GM12878 (cell line): ENCODE results near the gene AGBL4. TPM values are rescaled to one million over a fixed set of nuclear protein-coding genes. Genes with fewer than 3 reads are reported as not detected.

Source experiments
- ATAC-seq: fragments of 200-7000 bp; cut with Tn5 transposase; 3 replicates; pipeline ENCODE4 v1.9.1; 2020; ENCODE audit warnings: mild to moderate bottlenecking, moderate library complexity
- BruUV-seq: library from RNA; stranded (reverse); fragments of 400-500 nt; replicated peaks from 2 replicates; lab custom pipeline; 2021; lab: Mats Ljungman, UMichigan
- CTCF ChIA-PET: fragments of 300-600 bp; sonication (Branson Sonifier 250); formaldehyde crosslinking; extraction: SDS; loops from one replicate; lab custom pipeline; 2021; ENCODE audit warnings: inconsistent platforms; lab: Yijun Ruan, JAX
- POLR2A ChIA-PET: fragments of 350-600 bp; formaldehyde crosslinking; extraction: SDS; loops from one replicate; lab custom pipeline; 2021; ENCODE audit warnings: inconsistent platforms; lab: Charles Lee
- RAD21 ChIA-PET: fragments of 300-600 bp; sonication (Branson Sonifier 250); formaldehyde crosslinking; loops from one replicate; lab custom pipeline; 2023; ENCODE audit warnings: antibody characterized with exemption; ENCODE audit not compliant: unreplicated experiment; lab: Charles Lee
- SMC1A ChIA-PET: fragments of 300-600 bp; sonication (Branson Sonifier 250); formaldehyde crosslinking; loops from one replicate; lab custom pipeline; 2023; ENCODE audit not compliant: unreplicated experiment, uncharacterized antibody; lab: Charles Lee
- DNase-seq: peaks from one replicate; pipeline ENCODE4 v3.0.0-alpha.2; 2011; ENCODE audit warnings: low read depth, low spot score
- FAIRE-seq: peaks from 3 replicates; lab custom pipeline; 2011; peaks lifted over from hg19 to GRCh38; lab: Jason Lieb, UNC
- H2AFZ ChIP-seq: 2 replicates; pipeline ENCODE4 v1.6.0; 2011; ENCODE audit warnings: low read depth, low read length, control low read depth; ENCODE audit not compliant: control insufficient read depth
- H3K27ac ChIP-seq: 2 replicates; pipeline ENCODE4 v1.5.1; 2011; ENCODE audit warnings: control low read depth; ENCODE audit not compliant: control insufficient read depth, insufficient read depth
- H3K27me3 ChIP-seq, 2 experiments: replicated peaks in 1 of 2; 2 replicates each; pipeline versions ENCODE4 v1.6.0 to v1.6.1; 2011; ENCODE audit warnings: low read length in 1 of 2; ENCODE audit not compliant: control insufficient read depth in 2 of 2, insufficient read depth in 2 of 2
- H3K36me3 ChIP-seq, 2 experiments: 2 replicates each; pipeline ENCODE4 v1.5.1; 2011; ENCODE audit warnings: low read length in 1 of 2; ENCODE audit not compliant: control insufficient read depth in 2 of 2, insufficient read depth in 2 of 2
- H3K4me1 ChIP-seq: 2 replicates; pipeline ENCODE4 v1.6.1; 2011; ENCODE audit warnings: mild to moderate bottlenecking, low read length, moderate library complexity, mixed read lengths; ENCODE audit not compliant: control insufficient read depth, insufficient read depth
- H3K4me2 ChIP-seq: 2 replicates; pipeline ENCODE4 v1.6.0; 2011; ENCODE audit warnings: control low read depth; ENCODE audit not compliant: control insufficient read depth, insufficient read depth
- H3K4me3 ChIP-seq: fragments of 200-600 bp; sonication (generic); 2 replicates; pipeline ENCODE4 v1.5.1; 2016
- H3K79me2 ChIP-seq: 2 replicates; pipeline ENCODE4 v1.6.0; 2011; ENCODE audit warnings: low read length; ENCODE audit not compliant: control insufficient read depth, insufficient read depth
- H3K9ac ChIP-seq: 2 replicates; pipeline ENCODE4 v1.8.0; 2011; ENCODE audit warnings: low read length, control low read depth, mixed read lengths; ENCODE audit not compliant: control insufficient read depth, insufficient read depth
- H3K9me3 ChIP-seq: replicated peaks from 3 replicates; pipeline ENCODE4 v1.5.1; 2011; ENCODE audit warnings: mild to moderate bottlenecking, low read length; ENCODE audit not compliant: control insufficient read depth, insufficient read depth
- H4K20me1 ChIP-seq: 2 replicates; pipeline ENCODE4 v1.6.0; 2011; ENCODE audit not compliant: control insufficient read depth, insufficient read depth
- IRF5 ChIP-seq: fragments of 450-650 bp; IDR thresholded peaks from 2 replicates; pipeline ENCODE4 v1.6.1; 2017; ENCODE audit warnings: borderline replicate concordance
- JUNB ChIP-seq: IDR thresholded peaks from 2 replicates; pipeline ENCODE4 v1.6.1; 2016; ENCODE audit warnings: antibody characterized with exemption, mild to moderate bottlenecking
- MTA2 ChIP-seq: fragments of 450-650 bp; IDR thresholded peaks from 2 replicates; pipeline ENCODE4 v1.6.1; 2016; ENCODE audit warnings: low read depth, mild to moderate bottlenecking, moderate library complexity
- PAX8 ChIP-seq: fragments of 450-650 bp; IDR thresholded peaks from 2 replicates; pipeline ENCODE4 v1.6.1; 2017; ENCODE audit warnings: mild to moderate bottlenecking, moderate library complexity
- RB1 ChIP-seq: fragments of 450-650 bp; formaldehyde crosslinking; IDR thresholded peaks from 2 replicates; pipeline ENCODE4 v1.6.1; 2017; ENCODE audit warnings: mild to moderate bottlenecking, borderline replicate concordance
- in situ Hi-C: fragments of 300-500 bp; cut with MboI; formaldehyde crosslinking; loops from 9 replicates; pipeline ENCODE4 v1.14.3; 2018; ENCODE audit warnings: mixed read lengths
- intact Hi-C: fragments of 100-400 bp; cut with micrococcal nuclease; formaldehyde crosslinking; loops from one replicate; pipeline ENCODE4 v1.14.2; 2022; ENCODE audit not compliant: unreplicated experiment
- polyA plus RNA-seq, 11 experiments: library from polyadenylated mRNA; depleted of rRNA in 4 of 11; unstranded in 6 of 11; stranded (reverse) in 5 of 11; fragments of >200 nt; fragmentation: Nextera tagmentation in 4 of 11; fragmentation: Illumina TruSeq in 1 of 11; extraction: Ambion mirVana in 4 of 11; extraction: Trizol in 1 of 11; gene quantifications; 1 replicate in 1 of 11; 2 replicates in 10 of 11; pipeline versions ENCODE4 v1.2.1 to v1.2.3, GENCODE V29; 2011 to 2016; ENCODE audit warnings: inconsistent platforms in 2 of 11, missing spikeins in 2 of 11, low read depth in 1 of 11
- total RNA-seq, 4 experiments: library from RNA; depleted of rRNA in 3 of 4; stranded (reverse); fragments of >200 nt in 3 of 4; fragmentation: Illumina TruSeq in 1 of 4; extraction: Trizol in 1 of 4; gene quantifications; 2 replicates each; pipeline versions ENCODE4 v1.2.1 to v1.2.3, GENCODE V29; 2013 to 2021
- TF ChIP-seq, protein P1 (sequence below): fragments of 450-650 bp; IDR thresholded peaks from 2 replicates; pipeline ENCODE4 v1.6.1; 2014; ENCODE audit warnings: mild to moderate bottlenecking

The AGBL4 gene
- total and polyA plus RNA-seq, 10 of the 15 experiments (the other 5 are each of a cell fraction or from before 2014, with no cell fraction given): 0.31 TPM; not detected in 9

DNA sequence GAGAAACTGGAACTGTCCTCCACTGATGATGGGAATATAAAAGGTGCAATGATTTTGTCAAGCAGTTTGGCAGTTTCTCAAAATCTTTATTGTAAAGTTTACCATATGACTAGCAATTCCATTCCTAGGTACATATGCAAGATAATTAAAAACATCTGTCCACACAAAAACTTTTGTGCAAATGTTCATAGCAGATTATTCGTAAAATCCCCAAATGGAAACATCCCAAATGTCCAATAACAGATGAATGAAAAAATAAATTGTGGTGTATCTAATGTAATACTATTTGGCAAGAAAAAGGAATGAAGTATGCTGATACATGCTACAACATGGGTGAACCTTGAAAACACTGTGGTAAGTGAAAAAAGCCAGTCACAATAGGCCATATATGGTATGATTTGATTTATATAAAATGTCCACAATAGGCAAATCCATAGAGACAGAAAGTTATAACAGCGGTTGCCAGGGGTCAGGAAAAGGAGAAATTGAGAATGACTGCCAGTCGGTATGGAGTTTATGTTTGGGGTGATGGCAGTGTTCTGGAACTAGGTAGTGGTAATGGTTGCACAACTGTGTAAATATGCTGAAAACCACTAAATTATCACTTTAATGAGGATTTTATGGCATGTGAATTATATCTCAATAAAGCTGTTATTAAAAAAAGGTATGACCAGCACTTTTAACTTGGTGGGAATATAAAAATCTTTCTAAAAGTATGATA is 1165.4 kb downstream of the AGBL4 start (continued):
- no peak for TF ChIP-seq IRF5
- no peak for TF ChIP-seq PAX8
- TF ChIP-seq, all 136 proteins: peak for 0

DNA sequence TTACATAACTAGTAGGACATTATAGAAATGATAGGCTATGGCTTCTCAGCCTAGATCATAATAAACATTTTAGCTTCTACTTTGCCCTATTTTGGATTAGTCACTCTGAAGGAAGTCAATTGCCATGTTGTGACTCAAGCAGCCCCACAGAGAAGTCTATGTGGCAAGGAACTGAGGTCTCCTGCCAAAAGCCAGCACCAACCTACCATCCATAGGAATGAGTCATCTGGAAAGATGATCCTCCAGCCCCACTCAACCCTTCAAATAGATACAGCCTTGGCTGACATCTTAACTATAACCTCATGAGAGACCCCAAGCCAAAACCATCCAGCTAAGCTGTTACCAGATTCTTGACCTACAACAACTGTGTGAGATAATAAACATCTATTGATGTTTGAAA is 1170.7 kb downstream of the AGBL4 start:
- CTCF ChIA-PET: interaction anchor here (1.6 kb wide), 1 partner anchor 1419 kb away, joined by 4 read pairs; no protein-coding TSS in a partner anchor
- no peaks in the 10 kb centered on the region; a peak in 1 of 4 replicates for H3K27me3 ChIP-seq
- H3K27ac ChIP-seq: no peak overlapping the region
- H3K4me3 ChIP-seq: no peak overlapping the region
- no peak overlapping the region for H3K9ac ChIP-seq
- H3K9me3 ChIP-seq: no peaks in the 10 kb centered on the region
- in situ Hi-C loops: no loop called here
- FAIRE-seq (no peak), DNase-seq (no peak), ATAC-seq (no peak)
- H4K20me1 ChIP-seq: no peaks in the 10 kb centered on the region
- RAD21 ChIA-PET: no interaction called here
- intact Hi-C loops: no loop called here
- POLR2A ChIA-PET: no interaction called here
- TF ChIP-seq, protein P1, sequence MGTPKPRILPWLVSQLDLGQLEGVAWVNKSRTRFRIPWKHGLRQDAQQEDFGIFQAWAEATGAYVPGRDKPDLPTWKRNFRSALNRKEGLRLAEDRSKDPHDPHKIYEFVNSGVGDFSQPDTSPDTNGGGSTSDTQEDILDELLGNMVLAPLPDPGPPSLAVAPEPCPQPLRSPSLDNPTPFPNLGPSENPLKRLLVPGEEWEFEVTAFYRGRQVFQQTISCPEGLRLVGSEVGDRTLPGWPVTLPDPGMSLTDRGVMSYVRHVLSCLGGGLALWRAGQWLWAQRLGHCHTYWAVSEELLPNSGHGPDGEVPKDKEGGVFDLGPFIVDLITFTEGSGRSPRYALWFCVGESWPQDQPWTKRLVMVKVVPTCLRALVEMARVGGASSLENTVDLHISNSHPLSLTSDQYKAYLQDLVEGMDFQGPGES: no peak
- TF ChIP-seq JUNB (no peak), MTA2 (no peak), RB1 (no peak)
- SMC1A ChIA-PET: interaction anchor here (1.0 to 1.1 kb wide), 2 partner anchors 9 to 10 kb away, joined by 3 read pairs; no protein-coding TSS in a partner anchor
- H3K4me2 ChIP-seq: no peak overlapping the region
- no peaks in the 10 kb centered on the region for H3K36me3 ChIP-seq
- H3K79me2 ChIP-seq: no peaks in the 10 kb centered on the region
- H2AFZ ChIP-seq: no peak overlapping the region
- no peaks in the 10 kb centered on the region for H3K4me1 ChIP-seq
- BruUV-seq: no TSS peak
